ENCODE results near the gene STX1B.

The STX1B gene

GRCh38 chr16:30996324-30996984 is 14.0 kb downstream of the STX1B start:
- no peak for DNase-seq (ENCODE audit: low read depth)

- no peak for DNase-seq (ENCODE audit: low read depth)
Observed at GRCh38 chr16:30995927-30996323, 14.5 kb downstream of the STX1B start.

- DNase-seq (ENCODE audit: low read depth) = no peak
Observed at GRCh38 chr16:30992931-30993816, 17.3 kb downstream of the STX1B start.

GRCh38 chr16:30992276-30992780 is 18.1 kb downstream of the STX1B start:
- no peak for DNase-seq (ENCODE audit: low read depth)

- DNase-seq (ENCODE audit: low read depth) = no peak
Observed at GRCh38 chr16:30991052-30991451, 19.4 kb downstream of the STX1B start.

GRCh38 chr16:30990105-30990504 is 20.3 kb downstream of the STX1B start:
- DNase-seq (ENCODE audit: low read depth) = no peak

- DNase-seq (ENCODE audit: low read depth) = no peak
Observed at GRCh38 chr16:30989469-30990047, 20.9 kb downstream of the STX1B start.

- no peak for DNase-seq (ENCODE audit: low read depth)
Observed at GRCh38 chr16:30987581-30988190, 22.8 kb downstream of the STX1B start.

- no peak for DNase-seq (ENCODE audit: low read depth)
Observed at GRCh38 chr16:30986129-30986991, 24.1 kb downstream of the STX1B start.

GRCh38 chr16:30985401-30986128 is 24.9 kb downstream of the STX1B start:
- no peak for DNase-seq (ENCODE audit: low read depth)

- DNase-seq (ENCODE audit: low read depth) = peak; percentile 73
Observed at GRCh38 chr16:30984669-30985400, 25.6 kb downstream of the STX1B start, which contains the start of gene HSD3B7. TSS of gene HSD3B7 (plus strand) at chr16:30985207. CDS start at chr16:30985659, 452 bp downstream.

- DNase-seq (ENCODE audit: low read depth) = no peak
Observed at GRCh38 chr16:30983898-30984610, 26.4 kb downstream of the STX1B start.

GRCh38 chr16:30983289-30983889 is 27.0 kb downstream of the STX1B start:
- DNase-seq (ENCODE audit: low read depth) = no peak

GRCh38 chr16:30982548-30983288 is 27.7 kb downstream of the STX1B start:
- no peak for DNase-seq (ENCODE audit: low read depth)

- DNase-seq (ENCODE audit: low read depth) = no peak
Observed at GRCh38 chr16:30980959-30981358, 29.5 kb downstream of the STX1B start.

GRCh38 chr16:30980434-30980833 is 30.0 kb downstream of the STX1B start:
- DNase-seq (ENCODE audit: low read depth) = no peak

- DNase-seq (ENCODE audit: low read depth) = no peak
Observed at GRCh38 chr16:30980023-30980371, 30.4 kb downstream of the STX1B start.

Measured in activated T-helper 9 cell treated with anti-CD3 and anti-CD28 coated beads, Interleukin-2, amount 50 U/mL, for 16 hours (primary cell).